ENCODE data around the gene IER5L.
A peak's percentile ranks its signal among the peaks of the same experiment; 100 is the strongest.

Gene IER5L

GRCh38 chr9:129184219-129184524, 6.1 kb upstream of the IER5L start:
- no peak for TF ChIP-seq CTCF (IDR thresholded peaks at IDR 0.05; ENCODE audit: low read depth, low read length)
- H3K4me3 ChIP-seq (ENCODE audit: low read depth, low read length) = no peak overlapping the region
- no peak for DNase-seq (ENCODE audit: low read depth, low spot score)
- in situ Hi-C loops (cut with HindIII; ENCODE audit: low sequenced_read_pairs) = no loop called here

DNA sequence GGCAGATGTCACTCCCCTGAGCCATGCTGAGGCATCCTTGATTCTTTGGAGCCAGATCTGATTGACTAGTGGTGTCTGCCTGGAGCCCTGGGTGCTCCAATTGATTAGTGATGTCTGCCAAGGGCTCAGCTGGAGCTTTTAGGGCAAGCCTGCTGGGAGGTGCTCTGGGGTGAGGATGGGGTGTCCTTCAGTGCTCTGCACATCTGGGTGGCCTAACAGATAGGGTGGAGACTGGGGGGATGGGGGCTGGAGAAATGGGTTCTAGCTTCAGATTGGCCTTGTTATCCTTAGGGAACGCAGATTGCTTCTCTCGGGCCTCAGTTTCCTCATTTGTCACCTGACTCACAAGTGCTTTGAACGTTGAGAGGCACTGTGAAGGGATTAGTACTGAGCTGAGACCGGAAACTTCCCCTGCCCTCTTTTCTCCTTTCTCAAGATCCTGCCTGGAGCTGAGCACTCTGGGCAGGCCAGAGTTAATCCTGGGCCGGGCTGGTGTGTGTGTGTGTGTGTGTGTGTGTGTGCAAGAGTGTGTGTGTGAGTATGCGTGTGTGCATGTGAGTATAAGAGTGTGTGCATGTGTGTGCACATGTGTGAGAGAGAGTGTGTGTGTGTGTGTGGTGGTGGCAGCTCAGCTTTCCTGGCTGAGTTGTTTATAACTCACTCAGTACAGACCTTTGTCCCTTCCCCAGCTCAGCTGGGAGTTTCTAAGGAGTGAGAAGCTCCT, 5.6 kb upstream of the IER5L start:
- H3K4me3 ChIP-seq (ENCODE audit: low read depth, low read length) = no peak overlapping the region
- in situ Hi-C loops (cut with HindIII; ENCODE audit: low sequenced_read_pairs) = no loop called here
- no peak for TF ChIP-seq CTCF (IDR thresholded peaks at IDR 0.05; ENCODE audit: low read depth, low read length)
- DNase-seq (ENCODE audit: low read depth, low spot score) = no peak

GRCh38 chr9:129182625-129183494, 4.8 kb upstream of the IER5L start:
- no peak for DNase-seq (ENCODE audit: low read depth, low spot score)
- H3K4me3 ChIP-seq (ENCODE audit: low read depth, low read length) = no peak overlapping the region
- in situ Hi-C loops (cut with HindIII; ENCODE audit: low sequenced_read_pairs) = no loop called here
- TF ChIP-seq CTCF (IDR thresholded peaks at IDR 0.05; ENCODE audit: low read depth, low read length) = peak; percentile 55

GRCh38 chr9:129182122-129182521, 4.1 kb upstream of the IER5L start:
- no peak for DNase-seq (ENCODE audit: low read depth, low spot score)
- in situ Hi-C loops (cut with HindIII; ENCODE audit: low sequenced_read_pairs) = no loop called here

DNA sequence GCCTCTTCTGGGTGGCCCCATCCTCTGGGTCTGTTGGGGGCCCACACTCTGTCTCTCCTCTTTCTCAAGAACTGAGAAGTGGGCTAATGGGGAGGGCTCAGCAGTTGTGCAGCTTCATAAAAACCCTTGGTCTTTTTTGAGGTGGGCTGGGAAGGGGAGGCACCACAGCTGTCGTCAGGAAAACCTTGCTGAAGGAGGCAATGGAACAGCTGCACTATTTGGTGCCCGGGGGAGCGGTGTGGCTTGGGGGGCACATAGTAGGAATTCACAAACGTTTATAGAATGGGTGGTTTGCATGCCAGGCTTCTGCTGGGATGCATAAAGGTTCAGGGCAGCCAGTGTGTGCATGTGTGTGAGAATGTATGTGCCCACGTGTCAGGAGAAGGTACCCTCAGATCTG, 3.2 kb upstream of the IER5L start:
- in situ Hi-C loops (cut with HindIII; ENCODE audit: low sequenced_read_pairs) = no loop called here
- H3K4me3 ChIP-seq (ENCODE audit: low read depth, low read length) = no peak overlapping the region
- no peak for DNase-seq (ENCODE audit: low read depth, low spot score)
- TF ChIP-seq CTCF (IDR thresholded peaks at IDR 0.05; ENCODE audit: low read depth, low read length) = no peak

More at GRCh38 chr9:129182122-129182521, 4.1 kb upstream of the IER5L start:
- H3K4me3 ChIP-seq (ENCODE audit: low read depth, low read length) = no peak overlapping the region
- TF ChIP-seq CTCF (IDR thresholded peaks at IDR 0.05; ENCODE audit: low read depth, low read length) = no peak

DNA sequence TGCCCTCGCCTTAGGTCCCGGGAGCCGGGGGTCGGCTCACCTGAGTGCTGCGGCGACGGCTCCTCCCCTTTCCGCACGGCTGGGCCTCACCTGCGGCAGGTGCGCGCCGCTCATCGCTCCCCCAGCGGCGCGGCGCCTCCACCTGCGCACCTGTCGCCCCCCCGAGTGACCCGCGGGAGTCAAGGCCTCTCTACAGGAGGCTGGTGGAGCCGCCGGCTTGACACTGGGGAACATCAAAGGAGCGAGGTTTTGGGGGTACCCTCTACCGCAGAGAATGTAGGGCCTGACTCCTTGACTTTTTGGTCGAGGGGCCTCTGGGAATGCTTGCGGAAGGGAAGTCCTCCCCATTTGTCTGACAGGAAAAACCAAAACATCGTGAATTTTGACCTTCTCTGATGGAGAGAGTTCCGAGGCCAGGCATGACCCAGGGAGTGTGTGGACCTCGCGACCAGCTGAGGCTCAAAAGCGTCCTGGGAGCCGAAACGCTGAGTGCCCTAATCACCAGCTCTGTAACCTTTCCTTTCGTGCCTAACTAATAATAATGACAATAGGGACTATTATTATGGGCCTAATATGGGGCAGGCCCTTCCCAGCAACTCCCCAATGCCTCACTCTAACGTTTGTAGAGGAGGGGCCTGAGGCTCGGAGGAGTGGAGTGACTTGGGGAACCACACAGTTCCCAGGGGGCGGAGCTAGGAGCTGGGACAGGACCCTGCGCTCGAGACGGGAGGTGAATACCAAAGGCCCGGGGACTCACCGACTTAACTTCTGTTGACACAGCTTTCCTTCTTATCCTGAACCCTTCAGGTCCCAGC, 714 bp upstream of the IER5L start:
- H3K4me3 ChIP-seq (ENCODE audit: low read depth, low read length) = peak overlapping the region; percentile 5
- no peak for TF ChIP-seq CTCF (IDR thresholded peaks at IDR 0.05; ENCODE audit: low read depth, low read length)
- in situ Hi-C loops (cut with HindIII; ENCODE audit: low sequenced_read_pairs) = no loop called here
- DNase-seq (ENCODE audit: low read depth, low spot score) = no peak

All from astrocyte of the spinal cord (primary cell).